NCI-H2107 (cell line): Measurements from ENCODE around the gene PXMP2.
"Not testable (repeated sequence)": the region's sequence is repeated elsewhere in the genome, so short reads cannot be mapped to it uniquely, and the experiment has no call there.

Experiments
- DNase-seq: peaks from one replicate; lab custom pipeline; 2025; lab: John Stamatoyannopoulos, UW

The PXMP2 gene

GRCh38 chr12:132660052-132660451, 27.3 kb upstream of the PXMP2 start:
- DNase-seq: no peak

DNA sequence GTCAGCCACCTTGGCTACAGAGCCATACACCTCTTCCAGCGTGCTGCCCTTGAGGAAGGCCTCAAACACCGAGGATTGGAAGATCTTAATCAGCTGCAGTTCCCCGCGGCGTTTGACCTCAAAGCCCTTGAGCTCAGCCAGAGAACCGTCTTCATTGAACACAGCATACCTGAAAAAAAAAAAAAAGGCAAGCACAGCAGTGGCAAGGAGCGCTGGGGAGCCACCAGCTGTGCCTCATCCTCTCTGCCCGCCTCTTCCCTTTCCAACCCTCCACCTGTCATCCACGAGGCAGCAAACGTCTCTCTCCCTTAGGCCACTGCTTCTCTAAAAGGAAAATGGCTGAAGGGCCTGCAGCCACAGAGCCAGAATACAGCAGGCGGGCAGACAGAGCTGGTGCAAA, 26.4 kb upstream of the PXMP2 start:
- no peak for DNase-seq

DNA sequence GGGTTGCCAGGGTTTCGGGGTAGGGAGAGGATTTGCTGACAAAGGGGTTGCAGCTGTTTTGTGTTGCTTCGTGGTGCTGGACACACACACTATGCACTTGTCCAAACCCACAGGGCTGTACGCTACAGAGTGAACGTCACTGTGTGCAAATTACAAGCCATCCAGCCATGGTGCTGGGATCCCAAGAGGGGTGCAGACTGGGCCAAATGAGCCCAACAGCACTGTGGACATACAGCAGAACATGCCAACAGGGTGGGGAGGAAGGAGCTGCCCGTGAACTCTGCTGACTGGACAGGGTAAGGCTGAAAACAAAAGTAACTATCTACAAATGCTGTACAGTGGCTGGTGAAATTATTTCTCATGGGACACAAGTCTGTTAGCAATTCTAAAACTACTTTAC, 25.4 kb upstream of the PXMP2 start:
- DNase-seq: no peak

DNA sequence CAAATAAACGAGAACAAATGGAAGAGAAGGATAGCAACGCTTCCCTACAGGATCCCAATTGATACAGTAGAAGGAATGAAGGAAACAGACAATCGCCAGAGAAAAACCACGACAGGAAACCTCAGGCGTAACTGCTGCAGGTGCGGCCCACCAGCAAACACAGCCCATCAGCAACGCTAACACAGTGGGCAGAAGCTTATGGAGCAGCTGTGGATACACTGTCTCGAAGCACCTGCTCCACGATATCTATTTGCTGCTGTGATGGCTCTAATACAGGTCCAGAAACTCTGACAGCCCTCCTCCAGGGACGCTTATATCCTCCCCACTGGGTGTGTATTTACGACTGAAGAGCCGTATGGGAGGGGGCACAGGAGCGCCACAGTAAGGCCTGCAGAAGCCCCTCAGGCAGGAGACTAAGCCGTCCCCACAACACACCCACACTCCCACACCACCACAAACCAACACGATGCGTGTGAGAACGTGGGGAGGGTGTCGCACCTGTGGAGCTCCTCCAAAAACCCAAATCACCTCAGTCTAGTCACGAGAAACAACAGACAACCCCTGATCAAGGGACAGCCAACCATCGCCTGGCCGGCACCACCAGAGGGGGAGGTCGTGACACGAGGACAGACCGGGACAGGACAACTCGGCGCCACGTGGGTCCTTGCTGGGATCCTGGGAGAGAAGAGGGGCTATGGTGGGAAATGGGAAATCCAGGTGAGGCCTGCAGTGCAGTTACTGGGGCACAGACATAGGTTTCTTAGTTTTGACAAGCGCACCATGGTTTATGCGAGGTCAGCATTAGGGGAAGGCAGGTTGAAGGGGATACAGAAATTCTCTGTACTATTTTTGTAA, 24.3 kb upstream of the PXMP2 start:
- no peak for DNase-seq

DNA sequence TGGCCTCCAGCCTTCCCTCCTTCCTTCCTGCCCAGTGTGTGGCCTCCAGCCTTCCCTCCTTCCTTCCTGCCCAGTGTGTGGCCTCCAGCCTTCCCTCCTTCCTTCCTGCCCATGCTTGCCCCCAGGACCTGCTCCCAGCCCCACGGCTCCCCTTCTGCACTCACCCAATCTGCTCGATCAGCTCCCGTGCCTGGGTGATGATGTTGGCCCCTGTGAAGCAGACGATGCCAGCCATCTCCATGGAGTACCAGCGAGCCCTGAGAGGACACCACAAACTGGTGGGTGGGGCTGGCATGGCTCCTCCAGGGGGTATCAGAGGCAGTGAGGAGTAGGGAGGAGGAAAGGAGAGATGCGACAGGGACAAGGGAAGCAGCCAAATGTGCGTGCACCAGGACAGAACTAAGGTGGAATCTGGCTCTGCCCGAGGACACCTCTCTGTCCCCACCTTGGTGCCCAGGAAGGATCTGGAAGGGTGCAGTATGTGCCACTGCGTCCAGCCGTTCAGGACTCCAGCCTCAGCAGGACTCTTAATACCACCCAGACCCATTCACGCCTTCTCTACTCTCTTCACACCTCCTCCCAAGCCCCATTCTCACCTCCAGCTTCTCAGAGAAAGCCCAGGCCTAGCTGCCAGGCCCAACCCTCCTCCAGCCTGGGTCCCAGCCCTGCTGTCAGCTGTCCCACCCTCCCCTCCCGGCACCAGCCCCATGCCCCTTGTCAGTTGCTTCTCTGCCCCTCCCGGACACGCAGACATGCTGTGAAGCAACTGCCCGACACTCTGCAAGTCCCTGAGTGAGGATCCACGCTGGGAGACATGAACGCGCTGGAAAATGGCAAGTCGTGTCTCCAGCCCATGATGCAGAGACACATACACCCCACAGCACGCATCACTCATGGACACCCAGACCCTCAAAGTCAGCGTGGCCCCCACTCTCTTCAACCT, 22.9 kb upstream of the PXMP2 start:
- DNase-seq: no peak

- DNase-seq: no peak
Measured at GRCh38 chr12:132665149-132665491, 22.3 kb upstream of the PXMP2 start.

DNA sequence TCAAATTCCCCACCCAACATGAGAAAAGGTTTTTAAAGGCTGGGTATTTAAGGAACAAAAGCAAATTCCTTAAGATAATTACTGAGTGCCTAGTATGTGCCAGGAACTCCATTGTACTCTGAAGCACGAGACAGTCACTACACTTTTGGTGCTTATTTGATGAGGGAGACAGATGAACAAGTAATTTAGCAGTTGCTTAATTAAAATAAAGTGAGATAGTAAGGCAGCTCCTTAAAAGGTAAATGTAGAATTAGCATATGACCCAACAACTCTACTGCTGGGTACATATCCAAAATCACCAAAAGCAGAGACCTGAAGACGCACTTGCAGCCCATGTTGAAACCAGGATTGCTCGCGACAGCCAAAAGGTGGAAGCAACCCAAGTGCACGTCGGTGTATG, 21.6 kb upstream of the PXMP2 start:
- DNase-seq: no peak

DNA sequence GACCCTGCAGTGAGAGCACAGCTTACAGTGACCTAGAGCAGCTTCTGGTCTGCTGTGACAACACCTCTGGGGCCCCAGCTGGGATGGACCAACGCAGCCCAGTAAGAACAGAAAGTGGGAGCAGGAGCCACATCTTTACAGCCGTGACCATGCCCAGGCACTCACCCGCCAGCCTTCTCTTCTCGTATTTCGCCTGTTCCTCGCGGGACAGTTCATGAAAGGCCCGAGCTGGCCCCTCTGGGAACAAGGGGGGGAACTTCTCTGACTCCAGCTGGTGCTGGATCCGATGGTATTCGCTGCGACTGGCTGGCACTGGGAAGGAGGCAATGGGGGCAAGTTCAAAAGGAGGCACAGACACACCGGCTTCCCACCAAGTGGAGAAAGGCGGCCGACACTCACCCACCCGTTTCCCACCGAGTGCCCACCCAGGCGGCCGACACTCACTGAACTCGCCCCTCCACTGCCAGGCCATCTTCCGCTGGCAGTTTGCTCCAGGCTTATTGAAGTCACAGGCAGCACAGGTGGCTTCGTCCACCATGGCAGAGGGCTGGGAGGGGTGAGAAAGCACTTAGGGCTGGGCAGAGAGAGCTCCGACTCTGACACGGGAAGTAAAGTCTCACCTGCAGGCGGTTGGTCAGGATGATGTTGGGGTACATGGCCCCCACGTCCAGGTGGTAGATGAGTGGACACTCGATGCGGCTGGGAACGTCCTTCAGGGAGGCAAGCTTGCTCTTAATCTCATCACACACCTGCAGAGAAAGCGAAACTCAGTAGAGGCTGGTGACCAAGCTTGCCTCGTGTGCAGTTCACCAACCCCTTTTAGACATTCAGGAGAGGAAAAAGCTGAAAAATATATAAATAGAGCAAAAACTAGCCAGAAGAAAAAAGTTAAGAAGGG, 18.9 kb upstream of the PXMP2 start:
- no peak for DNase-seq

- no peak for DNase-seq
Measured at GRCh38 chr12:132669166-132669879, 18.1 kb upstream of the PXMP2 start.

- DNase-seq: no peak
Measured at GRCh38 chr12:132672116-132672515, 15.3 kb upstream of the PXMP2 start.

DNA sequence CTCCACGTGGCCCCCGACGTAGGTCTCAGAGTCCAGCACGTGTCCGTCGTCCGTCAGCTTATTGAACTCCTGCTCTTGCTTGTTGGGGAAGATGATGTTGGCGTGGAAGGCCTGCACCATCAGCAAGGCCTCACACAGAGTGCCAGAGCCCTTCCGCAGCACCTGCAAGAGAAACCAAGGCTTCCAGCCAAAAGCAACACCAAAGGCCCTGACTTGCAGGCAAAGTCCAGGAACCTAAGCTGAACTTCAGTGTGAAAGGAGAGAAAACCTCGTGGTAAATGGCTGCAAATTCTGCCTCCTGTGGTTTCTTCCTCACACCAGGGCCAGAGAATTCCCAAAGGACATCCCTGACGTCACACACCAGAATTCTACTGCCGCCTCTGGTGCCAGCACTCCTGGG, 14.7 kb upstream of the PXMP2 start:
- no peak for DNase-seq

DNA sequence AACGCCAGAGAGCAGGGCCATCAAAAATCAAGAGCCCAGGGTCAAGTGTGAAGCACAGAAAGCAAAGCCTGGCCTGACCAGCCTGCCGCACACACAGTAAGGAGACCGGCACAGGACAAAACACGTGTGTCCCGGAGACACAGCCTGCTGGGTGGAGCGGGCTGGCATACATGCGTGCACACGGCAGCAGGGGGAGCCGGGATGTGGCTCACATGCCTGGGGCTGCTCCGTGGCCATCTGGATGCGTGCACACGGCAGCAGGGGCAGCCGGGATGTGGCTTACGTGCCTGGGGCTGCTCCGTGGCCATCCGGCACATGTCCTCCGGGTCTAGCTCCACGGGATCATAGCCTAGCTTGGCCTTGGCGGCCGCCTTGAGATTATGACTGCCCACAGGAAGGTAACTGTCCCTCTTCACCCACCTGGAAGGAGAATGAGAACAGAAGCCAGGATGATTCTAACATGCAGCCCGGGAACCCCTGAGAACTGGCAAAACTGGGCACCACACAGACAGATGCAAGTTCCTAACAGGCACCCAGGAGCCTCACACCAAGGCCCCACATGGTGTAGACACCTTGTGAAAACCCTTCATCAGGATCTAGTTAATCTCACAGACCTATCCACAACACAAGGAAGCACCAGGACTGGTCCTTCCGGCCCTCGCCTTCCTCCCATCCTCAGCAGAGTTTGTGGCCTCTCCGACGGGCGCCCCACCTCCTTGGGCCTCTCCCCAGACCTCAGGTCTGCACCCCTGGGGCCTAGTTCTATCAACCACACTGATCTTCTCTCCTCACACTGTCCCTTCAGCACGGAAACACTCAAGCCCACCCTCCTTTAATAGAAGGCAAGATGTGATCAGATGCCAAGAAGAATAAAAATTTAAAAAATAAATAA, 13.9 kb upstream of the PXMP2 start:
- no peak for DNase-seq

GRCh38 chr12:132674561-132674960, 12.8 kb upstream of the PXMP2 start:
- DNase-seq: no peak

GRCh38 chr12:132675757-132676432, 11.5 kb upstream of the PXMP2 start:
- DNase-seq: no peak

DNA sequence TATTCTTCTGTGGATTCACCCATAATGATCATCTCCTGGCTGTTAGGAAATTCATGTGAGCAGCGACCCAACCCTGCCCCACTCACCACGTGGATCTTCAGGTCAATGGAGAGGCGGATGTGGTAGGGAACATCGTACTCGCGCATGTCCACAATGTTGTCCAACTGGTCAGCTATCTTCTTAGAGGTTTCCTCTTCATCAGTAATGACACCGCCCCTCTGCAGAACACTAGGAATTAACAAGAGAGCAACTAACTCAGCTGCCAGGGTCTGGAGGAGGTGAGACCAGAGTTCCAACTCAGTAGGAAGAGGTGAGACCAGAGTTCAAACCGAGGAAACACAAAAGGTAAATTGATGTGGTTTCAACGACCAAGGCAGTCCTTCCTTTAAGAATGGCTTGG, 9.9 kb upstream of the PXMP2 start:
- no peak for DNase-seq

DNA sequence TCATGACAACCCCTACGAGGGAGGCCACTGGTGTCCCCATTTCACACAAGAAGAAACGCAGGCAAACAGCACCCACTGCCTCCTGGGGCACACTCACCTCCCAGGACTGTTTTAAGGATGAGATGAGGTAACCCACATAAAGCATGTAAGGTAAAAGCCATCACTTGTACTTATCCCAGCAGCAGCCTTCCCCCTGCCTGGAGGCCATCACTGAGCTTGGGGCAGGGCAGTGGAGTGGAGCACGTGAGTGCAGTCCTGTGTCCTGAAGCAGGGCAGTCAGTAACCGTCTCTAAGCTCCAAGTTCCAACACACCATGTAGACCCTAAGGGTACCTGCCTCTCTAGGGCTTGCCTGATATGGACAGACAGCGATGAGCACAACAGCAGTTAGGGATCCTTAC, 2.0 kb upstream of the PXMP2 start:
- DNase-seq: no peak

DNA sequence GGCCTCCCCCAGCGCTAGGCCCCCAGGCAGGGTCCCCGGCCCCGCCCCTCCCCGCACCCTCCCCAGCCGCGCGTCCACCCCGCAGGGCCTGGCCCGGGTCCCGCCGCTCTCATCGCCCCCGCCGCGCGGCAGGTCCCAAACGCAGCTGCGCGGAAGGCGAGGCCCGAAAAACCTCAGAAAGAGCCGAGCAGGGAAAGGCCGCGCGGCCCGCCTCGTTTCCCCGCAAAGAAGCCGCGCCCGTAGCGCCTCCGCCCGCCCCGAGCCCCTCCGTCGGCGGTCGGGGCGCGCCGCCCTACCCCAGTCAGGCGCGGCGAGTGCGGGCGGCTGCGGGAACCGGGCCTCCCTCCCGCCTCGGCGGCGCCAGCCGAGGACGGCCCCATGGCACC, 569 bp upstream of the PXMP2 start:
- DNase-seq: no peak

DNA sequence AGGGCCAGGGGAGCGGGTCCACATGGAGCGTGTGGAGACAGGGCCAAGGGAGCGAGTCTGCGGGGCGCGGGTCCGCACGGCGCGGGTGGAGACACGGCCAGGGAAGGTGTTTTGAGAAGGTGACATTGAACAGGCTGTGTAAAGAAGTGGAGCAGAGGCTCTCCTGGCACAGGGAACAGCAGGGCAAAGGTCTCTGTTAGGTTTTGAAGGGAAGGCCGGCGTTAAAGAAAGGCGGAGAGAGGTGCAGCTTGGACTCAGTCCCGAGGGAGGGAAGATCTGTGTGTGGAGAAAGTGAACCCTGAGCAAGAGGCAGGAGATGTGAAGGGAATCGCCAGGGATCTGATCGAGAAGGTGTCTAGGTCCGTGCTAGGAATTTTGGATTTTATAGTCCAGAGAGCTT, 1.8 kb downstream of the PXMP2 start:
- DNase-seq: no peak

- no peak for DNase-seq
Measured at GRCh38 chr12:132690112-132690511, 2.7 kb downstream of the PXMP2 start.

DNA sequence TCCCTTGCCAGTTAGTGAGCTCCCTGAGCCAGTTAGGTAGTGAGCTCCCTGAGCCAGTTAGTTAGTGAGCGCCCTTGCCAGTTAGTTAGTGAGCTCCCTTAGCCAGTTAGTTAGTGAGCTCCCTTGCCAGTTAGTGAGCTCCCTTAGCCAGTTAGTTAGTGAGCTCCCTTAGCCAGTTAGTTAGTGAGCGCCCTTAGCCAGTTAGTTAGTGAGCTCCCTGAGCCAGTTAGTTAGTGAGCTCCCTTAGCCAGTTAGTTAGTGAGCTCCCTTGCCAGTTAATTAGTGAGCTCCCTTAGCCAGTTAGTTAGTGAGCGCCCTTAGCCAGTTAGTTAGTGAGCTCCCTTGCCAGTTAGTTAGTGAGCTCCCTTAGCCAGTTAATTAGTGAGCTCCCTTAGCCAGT, 4.6 kb downstream of the PXMP2 start:
- not testable (repeated sequence) for DNase-seq
